Naive thymus-derived CD4-positive, alpha-beta T cell (primary cell): ENCODE data around the gene HTR1E. TPM values are rescaled to one million over a fixed set of nuclear protein-coding genes. Genes with fewer than 3 reads are reported as not detected.

Experiments used
- polyA plus RNA-seq, 2 donors: library from polyadenylated mRNA; unstranded; fragments of 300-500 nt; fragmentation: Illumina TruSeq; gene quantifications; one replicate each; pipeline ENCODE4 v1.2.3, GENCODE V29; 2021
- total RNA-seq, 6 experiments: library from RNA in 5 of 6; stranded (reverse) in 5 of 6; gene quantifications; 1 replicate in 5 of 6; 2 replicates in 1 of 6; pipeline ENCODE4 v1.2.3 and lab custom pipeline; 2021 to 2026

Gene HTR1E
- total and polyA plus RNA-seq, 7 experiments from 2014 or later: not detected

Other genes starting within 250 kb of the HTR1E start
- not detected for gene CGA, start 157.6 kb downstream of the HTR1E start, total RNA-seq
- gene CGA, start 157.6 kb downstream of the HTR1E start, polyA plus RNA-seq: not detected
- gene ZNF292, start 218.0 kb downstream of the HTR1E start, total RNA-seq: 10 to 100 TPM; 62.4 to 87.5 (median 74.3) TPM
- 10 to 100 TPM; 27.4 to 28.5 TPM for gene ZNF292, start 218.0 kb downstream of the HTR1E start, polyA plus RNA-seq